ENCODE data around the gene TLX1. TPM values are rescaled to one million over a fixed set of nuclear protein-coding genes. Genes with fewer than 3 reads are reported as not detected.

The TLX1 gene
- total RNA-seq = not detected
- long read RNA-seq = 0 reads

DNA sequence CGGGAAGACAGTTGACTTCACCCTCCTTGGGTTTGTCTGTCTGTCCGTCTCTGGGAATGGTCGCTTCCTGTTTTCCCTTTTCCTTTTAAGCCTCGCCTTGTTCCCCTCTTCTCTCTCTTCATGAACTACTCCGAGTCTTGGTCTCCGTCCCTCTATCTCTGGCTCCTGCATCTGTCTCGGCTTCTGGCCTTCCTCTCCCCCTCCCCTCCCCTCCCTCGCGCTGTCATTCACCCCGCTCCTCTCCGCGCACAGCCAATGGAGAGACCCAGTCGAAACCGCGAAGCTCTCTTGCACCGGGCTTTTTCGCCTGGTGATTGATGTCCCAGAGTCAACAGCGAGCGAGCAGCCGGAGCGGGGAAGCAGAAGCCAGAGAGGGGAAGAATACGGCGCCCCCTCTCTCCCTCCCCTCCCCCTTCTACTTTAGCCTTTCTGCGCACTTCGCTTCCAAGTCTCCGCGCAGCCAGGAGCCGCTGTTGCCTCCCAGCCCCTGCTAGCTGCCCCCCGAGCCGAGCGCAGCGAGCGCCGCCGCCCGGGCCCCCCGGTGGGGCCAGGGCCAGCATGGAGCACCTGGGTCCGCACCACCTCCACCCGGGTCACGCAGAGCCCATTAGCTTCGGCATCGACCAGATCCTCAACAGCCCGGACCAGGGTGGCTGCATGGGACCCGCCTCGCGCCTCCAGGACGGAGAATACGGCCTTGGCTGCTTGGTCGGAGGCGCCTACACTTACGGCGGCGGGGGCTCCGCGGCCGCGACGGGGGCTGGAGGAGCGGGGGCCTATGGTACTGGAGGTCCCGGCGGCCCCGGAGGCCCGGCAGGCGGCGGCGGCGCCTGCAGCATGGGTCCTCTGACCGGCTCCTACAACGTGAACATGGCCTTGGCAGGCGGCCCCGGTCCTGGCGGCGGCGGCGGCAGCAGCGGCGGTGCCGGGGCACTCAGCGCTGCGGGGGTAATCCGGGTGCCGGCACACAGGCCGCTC lies at the start of gene TLX1:
Gene TLX1 (plus strand): TSS at position 317 of the 978 bp plus-strand sequence. CDS start 242 bp downstream, at position 559.
- no peak for DNase-seq (ENCODE audit: low spot score)

DNA sequence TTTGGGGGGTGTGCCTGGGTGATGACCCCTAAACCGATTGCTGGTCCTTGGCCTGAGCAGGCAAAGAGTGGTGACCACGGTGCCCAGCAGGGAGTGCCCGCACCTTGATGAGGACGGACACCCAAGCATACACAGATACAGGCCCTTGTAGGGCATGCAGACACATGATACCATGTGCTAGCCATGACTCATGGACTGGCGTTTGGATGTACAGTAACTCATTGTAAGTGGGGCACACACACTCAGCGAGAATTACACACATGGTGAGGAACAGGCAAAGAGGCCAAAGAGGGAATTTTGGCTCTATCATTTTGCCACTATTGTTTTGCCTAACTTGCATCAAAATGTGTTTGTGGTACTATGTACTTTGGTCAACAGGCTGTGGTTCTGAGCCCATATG lies 45.3 kb upstream of the TLX1 start:
- no peak for DNase-seq (ENCODE audit: low spot score)

DNA sequence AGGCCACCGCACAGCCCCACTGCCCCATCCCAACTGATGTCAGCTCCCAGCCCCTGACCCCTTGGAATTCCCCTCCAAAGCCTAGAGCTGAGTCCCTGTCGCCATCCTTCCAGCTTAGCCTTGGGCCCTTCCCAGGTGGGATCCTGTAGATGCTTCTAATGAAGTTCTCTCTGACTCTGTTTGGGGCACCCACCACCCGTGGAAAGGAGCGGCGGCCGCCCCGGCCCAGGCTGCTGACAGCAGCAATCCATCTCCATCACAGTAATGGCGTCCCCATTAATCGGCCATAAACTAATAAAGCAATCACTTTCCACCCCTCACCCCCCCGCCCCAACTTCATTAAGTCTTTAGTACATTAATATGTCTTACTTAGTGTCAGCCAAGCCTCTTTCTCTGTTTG lies 43.7 kb upstream of the TLX1 start:
- no peak for DNase-seq (ENCODE audit: low spot score)

- no peak for DNase-seq (ENCODE audit: low spot score)
Measured at GRCh38 chr10:101087965-101088364, 43.1 kb upstream of the TLX1 start.

GRCh38 chr10:101089520-101090299 lies 41.4 kb upstream of the TLX1 start:
- no peak for DNase-seq (ENCODE audit: low spot score)

GRCh38 chr10:101090597-101090996 lies 40.5 kb upstream of the TLX1 start:
- no peak for DNase-seq (ENCODE audit: low spot score)

- no peak for DNase-seq (ENCODE audit: low spot score)
Measured at GRCh38 chr10:101091546-101092290, 39.4 kb upstream of the TLX1 start.

DNA sequence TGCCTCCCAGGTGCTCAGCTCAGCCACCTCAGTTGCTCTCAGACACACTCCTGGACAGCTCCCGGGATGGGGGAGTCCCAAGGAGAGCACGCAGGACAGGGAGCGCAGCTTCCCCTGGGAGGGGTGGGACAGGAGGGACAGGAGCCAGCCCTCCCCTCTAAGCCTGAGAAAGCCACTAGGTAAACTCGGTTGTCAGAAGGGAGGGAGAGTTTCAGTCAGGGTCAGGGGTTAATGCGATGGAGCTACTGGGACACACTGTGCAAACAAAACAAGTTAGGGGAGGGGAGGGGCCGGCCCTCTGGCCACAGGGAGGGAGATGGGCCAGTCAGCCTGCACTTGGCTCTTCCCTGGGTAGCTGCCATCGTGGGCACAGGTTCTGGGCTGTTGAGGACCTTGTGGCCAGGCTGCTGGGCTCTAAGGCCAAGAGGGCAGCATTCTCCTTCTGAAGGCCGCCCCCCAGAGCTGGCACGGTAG lies 38.2 kb upstream of the TLX1 start:
- DNase-seq (ENCODE audit: low spot score) = no peak

DNA sequence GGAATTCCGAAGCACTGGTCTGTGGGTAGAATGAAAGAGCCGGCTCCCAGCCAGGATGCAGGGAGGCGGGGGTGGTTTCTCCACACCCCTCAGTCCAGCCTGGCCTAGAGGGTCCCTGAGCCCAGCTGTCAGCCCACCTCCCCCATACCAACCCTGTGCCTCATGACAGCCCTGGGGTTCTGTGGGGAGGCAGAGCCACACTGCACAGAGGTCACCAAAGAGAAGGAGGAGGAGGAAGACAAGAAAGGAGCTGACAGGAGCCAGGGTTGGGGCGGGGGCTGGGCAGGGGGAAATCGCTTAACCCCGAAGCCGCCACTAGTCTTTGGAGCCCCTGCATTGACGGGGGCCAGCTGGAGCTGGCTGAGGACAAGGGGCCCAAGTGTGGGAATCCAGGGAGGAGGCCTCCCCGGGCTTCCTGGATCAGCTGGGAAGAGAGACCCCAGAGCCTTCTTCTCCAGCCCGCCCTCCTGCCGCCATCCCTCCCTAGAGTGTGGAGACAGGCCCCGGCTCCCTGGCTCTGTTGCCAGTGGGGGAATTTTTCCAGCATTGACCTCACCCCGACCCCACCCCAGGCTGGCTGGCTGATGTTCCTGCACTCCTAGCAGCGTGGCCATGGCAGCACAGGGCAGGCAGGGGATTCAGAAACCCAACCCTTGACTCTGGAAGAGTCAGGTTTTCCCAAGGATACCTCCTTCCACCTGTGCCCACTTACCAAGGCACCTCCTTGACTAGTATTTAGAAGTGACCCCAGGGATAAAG lies 36.8 kb upstream of the TLX1 start:
- DNase-seq (ENCODE audit: low spot score) = no peak

GRCh38 chr10:101095004-101095403 lies 36.1 kb upstream of the TLX1 start:
- no peak for DNase-seq (ENCODE audit: low spot score)

GRCh38 chr10:101095550-101096213 lies 35.4 kb upstream of the TLX1 start:
- no peak for DNase-seq (ENCODE audit: low spot score)

DNA sequence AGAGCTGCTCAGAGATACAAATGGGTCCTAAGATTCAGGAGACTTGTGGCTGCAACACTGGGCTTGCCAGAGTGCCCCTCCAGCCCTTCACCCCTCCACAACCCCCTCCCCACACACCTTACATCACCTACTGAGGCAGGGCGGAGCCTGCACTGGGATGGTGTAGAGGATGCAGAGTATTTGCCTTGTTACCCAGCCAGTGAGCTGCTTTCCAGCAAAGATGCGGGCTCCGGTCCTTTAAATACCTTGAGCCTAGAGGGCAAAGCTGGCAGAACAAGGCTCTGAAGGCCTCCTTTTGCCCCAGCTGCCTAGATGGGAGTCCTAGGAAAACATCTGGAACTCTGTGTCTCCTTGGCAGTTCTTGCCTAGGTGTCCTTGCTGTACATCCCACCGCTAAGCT lies 34.7 kb upstream of the TLX1 start:
- no peak for DNase-seq (ENCODE audit: low spot score)

- no peak for DNase-seq (ENCODE audit: low spot score)
Measured at GRCh38 chr10:101097881-101098280, 33.2 kb upstream of the TLX1 start.

GRCh38 chr10:101099901-101100300 lies 31.2 kb upstream of the TLX1 start:
- DNase-seq (ENCODE audit: low spot score) = no peak

DNA sequence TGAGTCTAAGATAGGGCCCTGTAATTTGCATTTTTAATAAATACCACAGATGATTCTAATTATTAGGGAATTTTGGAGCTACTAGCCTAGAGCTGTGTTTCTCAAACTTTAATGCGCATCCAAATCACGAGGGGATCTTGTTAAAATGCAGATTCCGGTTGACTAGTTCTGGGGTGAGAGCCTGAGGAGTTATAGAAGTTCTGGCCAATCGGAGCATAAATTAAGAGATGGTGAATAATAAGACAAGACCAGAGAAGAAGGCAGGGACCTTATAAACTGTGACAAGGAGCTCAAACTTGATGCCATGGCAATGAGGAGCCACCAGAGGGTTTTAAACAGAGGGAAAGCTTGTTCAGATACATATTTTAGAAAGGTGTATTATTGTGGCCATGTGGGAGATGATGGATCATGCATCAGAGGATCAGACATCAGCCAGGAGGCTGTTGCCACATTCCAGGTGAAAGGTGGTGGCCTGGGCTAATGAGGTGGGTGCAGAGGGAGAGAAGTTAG lies 29.7 kb upstream of the TLX1 start:
- no peak for DNase-seq (ENCODE audit: low spot score)

DNA sequence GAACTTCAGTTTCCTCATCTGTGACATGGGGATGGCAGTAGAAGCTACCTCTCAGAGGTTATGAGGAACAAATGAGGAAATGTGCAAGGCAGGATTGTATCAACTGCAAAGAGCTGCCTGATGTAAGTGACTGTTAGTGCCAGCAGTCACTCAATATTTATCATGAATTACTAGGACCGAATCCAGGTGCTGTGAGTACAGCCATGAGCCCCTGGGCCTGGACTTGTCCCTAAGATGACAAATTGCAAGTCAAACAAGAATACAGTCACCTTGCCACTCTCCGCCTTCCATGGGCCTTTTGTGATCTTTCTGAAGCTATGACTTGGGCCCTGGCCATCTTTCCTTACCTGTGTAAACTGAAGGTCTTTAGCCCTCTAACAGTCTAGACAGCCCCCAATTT lies 27.7 kb upstream of the TLX1 start:
- no peak for DNase-seq (ENCODE audit: low spot score)

- no peak for DNase-seq (ENCODE audit: low spot score)
Measured at GRCh38 chr10:101106351-101106750, 24.7 kb upstream of the TLX1 start.

GRCh38 chr10:101107771-101108170 lies 23.3 kb upstream of the TLX1 start:
- no peak for DNase-seq (ENCODE audit: low spot score)

DNA sequence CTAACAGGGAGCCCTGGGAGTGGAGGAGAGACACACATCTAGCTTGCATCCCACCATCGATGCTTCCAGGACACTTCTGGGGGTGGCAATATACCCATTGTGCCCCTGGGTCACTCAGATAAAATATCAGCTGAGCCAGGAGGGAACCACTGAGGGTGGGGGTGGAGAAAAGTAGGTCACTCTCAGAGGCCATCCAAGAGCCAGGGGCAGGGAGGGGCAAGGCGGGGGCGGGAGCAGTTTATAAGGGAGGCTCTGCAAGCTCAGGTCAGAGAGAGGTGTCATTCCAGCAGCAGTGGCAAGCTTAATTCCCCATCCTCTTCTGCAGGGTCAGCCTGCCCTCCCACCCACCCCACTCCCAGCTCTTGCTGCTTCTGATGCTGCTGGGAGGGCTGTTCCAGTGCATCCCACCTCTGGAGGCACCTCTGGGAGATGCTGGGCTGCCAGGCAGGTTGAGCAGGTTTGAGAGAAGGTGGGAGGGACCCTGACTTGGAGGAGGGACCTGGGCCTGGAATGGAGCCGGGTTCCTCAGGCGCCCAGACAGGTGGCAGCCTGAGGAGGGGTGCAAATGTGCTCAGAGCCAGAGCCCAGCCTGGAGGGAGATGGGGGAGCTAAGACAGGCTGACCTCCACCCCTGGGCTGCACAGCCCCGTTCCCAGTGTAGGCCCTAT lies 20.1 kb upstream of the TLX1 start:
- no peak for DNase-seq (ENCODE audit: low spot score)

All from mesenteric fat pad (tissue), 1 donor.